GM19043 (cell line): ENCODE measurements around the gene TMEM213.

Experiments
- ATAC-seq: cut with Tn5 transposase; IDR thresholded peaks from one replicate; pipeline ENCODE4 v1.9.1; 2021; ENCODE audit warnings: low read depth; ENCODE audit not compliant: unreplicated experiment

Gene TMEM213

GRCh38 chr7:138835087-138835486, 37.3 kb downstream of the TMEM213 start:
- ATAC-seq = no peak

GRCh38 chr7:138837627-138838026, 39.8 kb downstream of the TMEM213 start:
- no peak for ATAC-seq

- no peak for ATAC-seq
Measured at GRCh38 chr7:138838166-138838565, 40.4 kb downstream of the TMEM213 start.

DNA sequence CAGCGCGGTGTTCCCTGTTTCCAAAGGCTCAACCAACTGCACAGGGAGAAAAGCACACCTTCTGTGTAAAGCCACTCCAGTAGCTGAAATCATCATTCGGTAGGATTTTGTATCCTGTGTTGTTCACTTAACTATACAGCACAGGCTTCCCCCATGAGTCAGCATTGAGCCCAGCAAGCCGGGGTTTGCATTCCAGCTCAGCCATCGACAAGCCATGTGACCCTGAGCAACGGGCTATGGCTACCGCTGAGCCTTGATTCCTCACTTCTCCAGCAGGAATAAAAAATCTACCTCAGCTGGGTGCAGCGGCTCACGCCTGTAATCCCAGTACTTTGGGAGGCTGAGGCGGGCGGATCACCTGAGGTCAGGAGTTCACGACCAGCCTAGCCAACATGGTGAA, 44.3 kb downstream of the TMEM213 start:
- no peak for ATAC-seq

DNA sequence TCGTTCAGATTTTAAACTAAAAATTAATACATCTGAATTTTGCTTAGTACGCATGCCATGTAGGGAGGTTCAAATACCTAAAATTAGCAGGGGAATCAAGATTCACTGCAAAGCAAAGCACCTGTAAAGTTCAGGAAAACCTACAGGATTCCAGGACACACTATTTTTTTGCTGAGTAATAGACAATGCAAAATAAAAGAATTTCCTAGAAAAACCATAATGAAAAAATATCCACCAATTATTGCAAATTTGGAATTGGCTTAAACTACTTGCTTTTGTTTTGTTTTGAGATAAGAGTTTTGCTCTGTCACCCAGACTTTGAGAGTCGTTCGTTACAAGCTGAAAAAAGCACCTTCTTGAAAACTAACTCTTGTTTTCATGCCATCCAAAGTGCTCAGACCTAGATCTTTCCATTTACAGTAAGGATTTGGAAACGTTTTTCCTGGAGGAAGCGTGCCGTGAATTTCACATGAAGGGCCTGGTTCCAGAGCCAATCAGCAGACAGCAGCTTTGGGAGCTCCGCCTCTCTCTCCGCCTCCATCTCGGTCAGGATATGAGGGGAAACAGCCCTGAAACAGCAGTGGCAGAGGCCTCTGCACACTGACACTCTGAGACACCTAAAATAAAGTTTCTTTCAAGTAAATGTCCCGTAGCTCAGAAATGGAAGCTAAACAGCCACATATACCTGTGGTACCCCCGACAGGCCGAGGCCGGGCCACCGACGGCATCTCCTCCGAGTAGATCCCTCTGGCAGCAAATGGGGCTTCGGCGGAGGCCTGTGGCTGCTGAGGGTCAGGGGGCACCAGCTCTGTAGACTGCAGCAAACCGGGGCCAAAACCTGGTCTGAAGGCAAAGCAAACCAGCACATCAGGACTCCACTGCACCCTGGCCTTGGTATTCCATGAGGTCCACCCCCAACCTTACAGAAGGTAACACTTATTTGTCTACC, 46.1 kb downstream of the TMEM213 start:
- ATAC-seq = no peak

DNA sequence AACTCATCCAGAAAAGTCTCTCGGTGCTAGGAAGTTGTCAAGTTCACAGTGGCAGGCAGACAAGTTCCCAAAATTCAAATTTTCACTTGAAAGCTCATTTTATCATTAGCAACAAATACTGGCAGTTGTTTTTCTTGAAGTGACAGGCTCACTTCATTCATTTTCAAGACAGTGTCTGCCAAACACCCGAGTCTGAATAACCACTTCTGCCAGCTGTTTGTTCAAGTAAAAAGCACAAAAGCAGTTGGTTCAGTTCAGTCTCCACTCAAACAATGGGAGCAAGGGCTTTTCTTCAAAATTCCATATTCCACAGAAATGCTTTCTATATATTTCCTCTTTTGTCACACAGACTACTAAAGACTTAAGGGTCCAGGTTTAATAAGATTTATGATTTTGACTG, 47.9 kb downstream of the TMEM213 start:
- ATAC-seq = no peak

DNA sequence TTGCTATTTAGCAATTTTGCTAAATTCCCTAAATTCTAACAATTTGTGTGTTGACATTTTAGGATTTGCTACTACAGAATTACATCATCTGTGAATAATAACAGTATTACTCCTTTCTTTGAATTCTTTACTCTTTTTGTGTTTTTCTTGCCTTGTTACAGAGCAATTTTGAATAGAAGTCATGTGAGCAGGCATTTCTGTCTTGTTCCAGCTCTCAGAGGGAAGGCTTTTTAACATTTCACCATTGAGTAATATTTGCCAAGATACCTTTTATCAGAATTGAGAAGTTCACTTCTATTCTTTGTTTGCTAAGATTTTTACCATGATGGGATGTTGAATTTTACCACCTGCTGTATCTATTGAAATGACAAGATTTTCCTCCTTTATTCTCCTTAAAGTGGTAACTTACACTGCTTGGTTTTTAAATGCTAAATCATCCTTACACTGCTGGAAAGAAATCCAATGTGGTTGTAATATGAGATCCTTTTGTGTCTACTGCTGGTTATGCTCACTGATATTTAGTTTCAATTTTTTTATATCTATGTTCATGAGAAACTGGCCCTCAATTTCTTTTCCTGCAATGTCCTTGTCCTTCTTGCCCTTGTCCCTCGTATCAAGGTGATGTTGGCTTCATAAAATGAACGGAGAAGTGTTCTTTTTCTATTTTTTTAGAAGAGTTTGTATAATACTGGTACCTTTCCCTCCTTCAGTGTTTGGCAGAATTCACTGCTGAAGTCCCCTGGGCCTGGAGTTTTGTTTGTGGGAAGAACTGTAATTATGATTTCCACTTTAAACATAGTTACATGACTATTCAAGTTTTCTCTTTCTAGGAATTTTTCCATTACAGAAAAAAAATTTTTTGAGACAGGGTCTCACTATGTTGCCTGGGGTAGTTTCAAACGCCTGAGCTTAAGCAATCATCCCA, 50.5 kb downstream of the TMEM213 start:
- ATAC-seq = no peak

DNA sequence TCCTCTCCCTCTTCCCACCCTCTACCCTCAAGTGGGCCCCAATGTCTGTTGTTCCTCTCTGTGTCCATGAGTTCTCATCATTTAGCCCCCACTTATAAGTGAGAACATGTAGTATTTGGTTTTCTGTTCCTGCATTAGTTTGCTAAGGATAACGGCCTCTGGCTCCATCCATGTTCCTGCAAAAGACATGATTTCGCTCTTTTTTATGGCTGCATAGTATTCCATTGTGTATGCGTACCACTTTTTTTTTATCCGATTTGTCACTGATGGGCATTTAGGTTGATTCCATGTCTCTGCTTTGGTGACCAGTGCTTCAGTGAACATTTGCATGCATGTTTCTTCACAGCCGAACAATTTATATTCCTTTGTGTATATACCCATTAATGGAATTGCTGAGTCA, 51.9 kb downstream of the TMEM213 start:
- no peak for ATAC-seq

GRCh38 chr7:138852469-138852868, 54.7 kb downstream of the TMEM213 start:
- ATAC-seq = no peak

DNA sequence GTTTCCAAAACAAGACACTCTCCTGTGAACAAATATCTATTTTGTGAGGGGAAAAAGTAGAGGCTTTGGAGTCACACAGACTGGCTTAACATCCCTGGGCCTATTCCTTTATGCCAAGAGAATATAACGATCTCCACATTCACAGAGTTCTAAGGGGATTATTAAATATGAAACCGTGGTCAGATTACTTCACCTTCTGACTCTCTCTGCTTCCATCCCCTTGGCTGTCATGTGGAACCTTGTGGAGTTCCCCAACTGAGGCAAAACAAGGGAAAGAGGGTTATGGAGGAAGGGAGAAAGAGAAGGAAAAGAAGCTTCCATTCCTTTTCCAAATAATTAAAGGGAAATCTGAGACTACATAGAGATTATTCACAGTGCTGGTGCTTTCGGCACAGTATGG, 55.7 kb downstream of the TMEM213 start:
- ATAC-seq = no peak

- ATAC-seq = no peak
Measured at GRCh38 chr7:138854115-138854645, 56.4 kb downstream of the TMEM213 start.

- no peak for ATAC-seq
Measured at GRCh38 chr7:138857728-138858127, 59.9 kb downstream of the TMEM213 start.

GRCh38 chr7:138861051-138861450, 63.3 kb downstream of the TMEM213 start:
- no peak for ATAC-seq

- no peak for ATAC-seq
Measured at GRCh38 chr7:138863931-138864330, 66.1 kb downstream of the TMEM213 start.

DNA sequence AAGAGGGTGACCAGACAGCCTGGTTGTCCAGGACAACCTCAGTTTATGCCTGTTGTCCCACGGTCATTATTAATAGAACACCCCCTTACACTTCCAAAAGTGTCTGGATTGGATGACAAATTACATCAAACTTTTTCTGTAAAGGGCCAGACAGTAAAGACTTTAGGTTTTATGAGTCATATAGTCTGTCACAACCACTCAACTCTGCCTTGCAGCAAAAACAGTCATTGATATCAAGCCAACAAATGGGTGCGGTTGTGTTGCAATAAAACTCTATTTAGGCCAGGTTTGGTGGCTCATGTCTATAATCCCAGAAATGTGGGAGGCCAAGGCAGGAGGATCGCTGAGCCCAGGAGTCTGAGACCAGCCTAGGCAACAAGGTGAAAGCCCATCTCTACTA, 66.9 kb downstream of the TMEM213 start:
- ATAC-seq = no peak

- ATAC-seq = no peak
Measured at GRCh38 chr7:138865843-138866242, 68.0 kb downstream of the TMEM213 start.

GRCh38 chr7:138866353-138866752, 68.6 kb downstream of the TMEM213 start:
- no peak for ATAC-seq

GRCh38 chr7:138867744-138868143, 70.0 kb downstream of the TMEM213 start:
- no peak for ATAC-seq

GRCh38 chr7:138868711-138869110, 70.9 kb downstream of the TMEM213 start:
- ATAC-seq = no peak

DNA sequence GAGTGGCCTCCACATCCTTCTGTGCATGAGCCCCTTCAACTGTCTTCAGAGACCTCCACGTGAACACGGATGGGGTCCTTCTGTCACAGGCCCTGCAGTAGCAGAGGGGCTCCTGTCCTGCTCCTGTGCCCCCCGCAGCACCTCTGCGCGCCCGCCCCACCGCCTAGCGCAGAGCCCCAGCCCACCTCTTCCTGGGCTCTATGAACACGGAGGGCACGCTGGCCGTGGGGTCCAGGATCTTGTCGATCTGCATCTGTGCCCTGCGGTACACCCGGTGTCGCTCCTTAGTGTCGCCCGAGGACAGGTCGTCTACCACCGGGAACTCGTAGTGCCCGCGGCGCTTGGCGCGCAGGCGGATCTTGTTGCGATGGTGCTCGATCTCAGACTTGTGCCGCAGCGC, 71.6 kb downstream of the TMEM213 start:
- ATAC-seq = no peak
